ENCODE results near the gene DNAJC2. TPM values are rescaled to one million over a fixed set of nuclear protein-coding genes. Genes with fewer than 3 reads are reported as not detected.
"Not testable (repeated sequence)": the region's sequence is repeated elsewhere in the genome, so short reads cannot be mapped to it uniquely, and the experiment has no call there.

Gene DNAJC2
- total and polyA plus RNA-seq, 2 experiments from 2014 or later, result 22.7 to 36.4 TPM

DNA sequence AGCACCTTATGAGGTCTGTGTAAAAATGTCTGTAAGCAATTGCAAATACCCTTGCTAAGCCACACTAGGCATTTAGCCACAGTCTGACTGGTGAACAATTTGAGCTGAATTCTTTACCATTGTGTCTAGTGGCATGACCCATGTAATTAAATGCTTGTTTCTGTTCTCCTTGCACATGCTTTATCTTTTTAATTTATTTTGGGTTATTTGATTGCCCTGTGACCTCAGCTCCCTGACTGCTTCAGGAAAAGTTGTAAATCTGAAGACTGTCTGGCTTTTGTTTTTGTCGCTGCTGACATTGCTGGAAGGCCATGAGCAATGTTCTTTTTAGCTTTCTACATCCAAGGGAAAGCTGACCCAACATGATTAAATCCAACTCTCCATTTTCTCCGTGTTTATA, 78.3 kb downstream of the DNAJC2 start:
- H3K4me1 ChIP-seq (ENCODE audit: low read depth), result peaks cover 22% of the 10 kb centered on the region
- not testable (repeated sequence) for H3K27me3 ChIP-seq; DNase-seq (ENCODE audit: low read depth in 1 of 2, low spot score in 1 of 2); H3K9me3 ChIP-seq (ENCODE audit: low read depth); H3K4me3 ChIP-seq; H3K36me3 ChIP-seq
- H3K27ac ChIP-seq, result peak overlapping the region; percentile 87

DNA sequence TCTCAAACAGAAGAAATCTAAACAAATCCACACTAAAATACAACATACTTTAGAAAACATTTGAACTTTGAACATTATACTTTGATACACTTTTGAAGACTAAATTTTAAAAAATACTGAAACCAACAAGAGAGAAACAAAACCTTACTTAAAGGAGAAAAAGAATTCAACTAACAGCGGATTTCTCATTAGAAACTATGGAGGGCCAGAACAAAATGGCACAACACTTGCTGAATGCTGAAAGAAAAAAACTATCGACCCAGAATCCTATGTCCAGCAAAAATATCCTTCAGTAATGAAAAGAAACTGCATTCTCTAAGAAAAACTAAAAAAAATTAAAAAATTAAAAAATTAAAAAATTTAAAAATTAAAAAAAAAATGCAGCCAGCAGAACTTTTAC, 80.5 kb downstream of the DNAJC2 start:
- peaks cover 22% of the 10 kb centered on the region for H3K4me1 ChIP-seq (ENCODE audit: low read depth)
- H3K27me3 ChIP-seq, result not testable (repeated sequence)

More for the DNA sequence above, 80.5 kb downstream of the DNAJC2 start:
- not testable (repeated sequence) for DNase-seq (ENCODE audit: low read depth in 1 of 2, low spot score in 1 of 2); H3K27ac ChIP-seq; H3K9me3 ChIP-seq (ENCODE audit: low read depth); H3K4me3 ChIP-seq; H3K36me3 ChIP-seq

Other genes with a start within 250 kb of the DNAJC2 start
- gene NAPEPLD, start 195.7 kb downstream of the DNAJC2 start, total RNA-seq, result 7.0 and 9.2 TPM in 2 replicates
- 15.7 and 20.4 TPM in 2 replicates for gene NAPEPLD, start 195.7 kb downstream of the DNAJC2 start, polyA plus RNA-seq
- gene PMPCB, start 47.3 kb downstream of the DNAJC2 start, total RNA-seq, result 67.4 and 76.4 TPM in 2 replicates
- 92.2 and 102 TPM in 2 replicates for gene PMPCB, start 47.3 kb downstream of the DNAJC2 start, polyA plus RNA-seq
- 75.6 and 90.6 TPM in 2 replicates for gene PSMC2, start 2.9 kb upstream of the DNAJC2 start, total RNA-seq
- gene PSMC2, start 2.9 kb upstream of the DNAJC2 start, polyA plus RNA-seq, result 112 and 156 TPM in 2 replicates
- gene SLC26A5, start 101.4 kb upstream of the DNAJC2 start, total RNA-seq, result 0.11 and 0.15 TPM in 2 replicates
- gene SLC26A5, start 101.4 kb upstream of the DNAJC2 start, polyA plus RNA-seq, result 0.12 and 0.44 TPM in 2 replicates